NCI-H446 (cell line): ENCODE measurements around the gene GUCY1A1.

ENCODE experiments used
- DNase-seq, 2 experiments: peaks; one replicate each; lab custom pipeline; 2025; lab: John Stamatoyannopoulos, UW

GUCY1A1 gene

GRCh38 chr4:155777971-155778735 is 111.5 kb downstream of the GUCY1A1 start:
- peak in 1 of 2 experiments; percentile 41 for DNase-seq

GRCh38 chr4:155780775-155781174 is 114.1 kb downstream of the GUCY1A1 start:
- no peak for DNase-seq

DNA sequence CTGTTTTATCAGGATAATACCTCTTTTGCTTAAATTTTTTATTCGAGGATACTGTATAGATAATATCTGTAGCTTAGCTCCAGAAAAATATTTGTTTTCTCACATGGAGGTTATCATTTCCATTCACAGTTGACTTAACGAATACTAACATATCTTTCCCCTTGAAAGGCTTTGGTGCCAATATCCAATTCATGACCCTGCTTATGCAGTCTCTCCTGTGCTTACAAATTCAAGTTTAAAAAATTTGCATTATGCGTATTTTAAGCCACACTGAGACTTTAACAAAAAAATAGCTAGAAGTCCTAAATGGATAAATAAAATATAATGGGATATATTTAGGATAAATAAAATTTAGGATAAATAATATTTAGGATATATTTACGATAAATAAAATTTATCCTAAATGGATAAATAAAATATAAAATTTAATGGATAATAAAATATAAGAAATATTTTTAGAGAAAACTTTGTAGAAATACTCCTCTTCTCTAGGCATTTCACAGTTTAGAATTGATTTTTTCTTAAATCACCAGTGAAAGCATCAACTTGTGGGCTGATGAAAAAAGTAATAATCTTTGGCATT is 114.7 kb downstream of the GUCY1A1 start:
- DNase-seq, result no peak
